Thyroid gland (tissue), 4 donors: Measurements from ENCODE around the gene FRA10AC1. TPM values are rescaled to one million over a fixed set of nuclear protein-coding genes. Genes with fewer than 3 reads are reported as not detected.

Source experiments
- DNase-seq, 2 donors: peaks; one replicate each; pipeline ENCODE4 v3.0.0-alpha.2; 2019
- H3K27ac ChIP-seq, 3 donors: fragments of 200-600 bp; sonication (generic); 1 replicate in 2 of 3; 2 replicates in 1 of 3; pipeline ENCODE4 v1.5.1; 2016 to 2019; ENCODE audit warnings: mild to moderate bottlenecking in 1 of 3, moderate library complexity in 1 of 3
- H3K27me3 ChIP-seq: fragments of 200-600 bp; sonication (generic); one replicate; pipeline ENCODE4 v1.5.1; 2019
- H3K36me3 ChIP-seq, 2 donors: fragments of 200-600 bp; sonication (generic); one replicate each; pipeline ENCODE4 v1.5.1; 2016 to 2019
- H3K4me1 ChIP-seq, 2 donors: fragments of 200-600 bp; sonication (generic); one replicate each; pipeline ENCODE4 v1.5.1; 2017 to 2019
- H3K4me3 ChIP-seq, 3 donors: fragments of 200-600 bp; sonication (generic); replicated peaks in 1 of 3; 1 replicate in 2 of 3; 2 replicates in 1 of 3; pipeline ENCODE4 v1.5.1; 2016; ENCODE audit warnings: mild to moderate bottlenecking in 1 of 3
- H3K9me3 ChIP-seq: fragments of 200-600 bp; sonication (generic); one replicate; pipeline ENCODE4 v1.5.1; 2017
- CTCF ChIP-seq, 6 experiments: fragments of 200-600 bp in 3 of 6; fragments of 450-650 bp in 3 of 6; sonication (generic) in 3 of 6; IDR thresholded peaks; one replicate each; pipeline ENCODE4 v1.5.1; 2016 to 2019; ENCODE audit warnings: antibody characterized with exemption in 6 of 6, mild to moderate bottlenecking in 2 of 6, inconsistent platforms in 1 of 6, moderate library complexity in 1 of 6
- POLR2A ChIP-seq, 2 donors: fragments of 450-650 bp; IDR thresholded peaks; one replicate each; pipeline ENCODE4 v1.6.1; 2017; ENCODE audit warnings: antibody characterized with exemption in 2 of 2, mild to moderate bottlenecking in 2 of 2, moderate library complexity in 1 of 2
- WGBS, 2 donors: methylation state at CpG; one replicate each; pipeline ENCODE4 v1.1.5; 2017; 5-methylcytosine and 5-hydroxymethylcytosine counted together
- intact Hi-C: fragments of 100-400 bp; cut with DNase I; formaldehyde crosslinking; loops from one replicate; pipeline ENCODE4 v1.15.1; 2023
- total RNA-seq, 4 donors: library from RNA; depleted of rRNA; stranded (reverse); fragments of >200 nt; gene quantifications; one replicate each; pipeline ENCODE4 v1.2.3, GENCODE V29; 2016

Gene FRA10AC1
- total RNA-seq, 4 donors from 2014 or later, result 18.6 to 293 (median 27.8) TPM

- no peak overlapping the region for H3K4me3 ChIP-seq
- no peaks in the 10 kb centered on the region for H3K9me3 ChIP-seq
- no peak overlapping the region for H3K27ac ChIP-seq
- intact Hi-C loops, result no loop called here
- no peak for DNase-seq
- H3K36me3 ChIP-seq, result no peaks in the 10 kb centered on the region
- no peaks in the 10 kb centered on the region for H3K27me3 ChIP-seq
- TF ChIP-seq CTCF (IDR thresholded peaks at IDR 0.05) (no peak), POLR2A (IDR thresholded peaks at IDR 0.05) (no peak)
- no peaks in the 10 kb centered on the region for H3K4me1 ChIP-seq
- WGBS, 2 donors, result 89 to 92% methylated on average over 1 of the region's 1 CpG
Measured at GRCh38 chr10:93652857-93653256, 49.5 kb downstream of the FRA10AC1 start.

DNA sequence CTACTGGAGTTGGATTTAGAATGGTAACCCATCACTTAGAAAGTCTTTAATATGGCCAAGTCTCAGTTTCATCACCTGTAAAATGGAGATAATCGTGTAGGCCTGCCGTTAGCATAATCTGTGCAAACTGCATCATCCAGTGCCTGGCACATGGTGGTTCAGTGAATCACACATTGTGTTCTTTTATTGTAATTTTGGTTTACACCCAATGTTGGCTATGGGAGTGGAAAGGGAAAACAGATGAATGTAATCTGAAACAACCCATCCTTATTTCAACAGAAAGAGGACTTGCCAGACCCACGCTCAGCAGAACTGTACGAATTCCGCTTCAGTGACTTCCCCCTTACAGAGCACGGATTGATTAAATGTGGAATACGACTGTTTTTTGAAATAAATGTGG, 62.6 kb downstream of the FRA10AC1 start:
- H3K4me1 ChIP-seq, result no peaks in the 10 kb centered on the region
- no peaks in the 10 kb centered on the region for H3K27me3 ChIP-seq
- 82 to 89% methylated on average over 7 of the region's 7 CpGs for WGBS, 2 donors
- H3K27ac ChIP-seq, result no peak overlapping the region
- H3K9me3 ChIP-seq, result no peaks in the 10 kb centered on the region
- intact Hi-C loops, result no loop called here
- no peak for DNase-seq
- TF ChIP-seq POLR2A (IDR thresholded peaks at IDR 0.05) (no peak), CTCF (IDR thresholded peaks at IDR 0.05) (no peak)
- no peak overlapping the region for H3K4me3 ChIP-seq
- H3K36me3 ChIP-seq, result no peaks in the 10 kb centered on the region

DNA sequence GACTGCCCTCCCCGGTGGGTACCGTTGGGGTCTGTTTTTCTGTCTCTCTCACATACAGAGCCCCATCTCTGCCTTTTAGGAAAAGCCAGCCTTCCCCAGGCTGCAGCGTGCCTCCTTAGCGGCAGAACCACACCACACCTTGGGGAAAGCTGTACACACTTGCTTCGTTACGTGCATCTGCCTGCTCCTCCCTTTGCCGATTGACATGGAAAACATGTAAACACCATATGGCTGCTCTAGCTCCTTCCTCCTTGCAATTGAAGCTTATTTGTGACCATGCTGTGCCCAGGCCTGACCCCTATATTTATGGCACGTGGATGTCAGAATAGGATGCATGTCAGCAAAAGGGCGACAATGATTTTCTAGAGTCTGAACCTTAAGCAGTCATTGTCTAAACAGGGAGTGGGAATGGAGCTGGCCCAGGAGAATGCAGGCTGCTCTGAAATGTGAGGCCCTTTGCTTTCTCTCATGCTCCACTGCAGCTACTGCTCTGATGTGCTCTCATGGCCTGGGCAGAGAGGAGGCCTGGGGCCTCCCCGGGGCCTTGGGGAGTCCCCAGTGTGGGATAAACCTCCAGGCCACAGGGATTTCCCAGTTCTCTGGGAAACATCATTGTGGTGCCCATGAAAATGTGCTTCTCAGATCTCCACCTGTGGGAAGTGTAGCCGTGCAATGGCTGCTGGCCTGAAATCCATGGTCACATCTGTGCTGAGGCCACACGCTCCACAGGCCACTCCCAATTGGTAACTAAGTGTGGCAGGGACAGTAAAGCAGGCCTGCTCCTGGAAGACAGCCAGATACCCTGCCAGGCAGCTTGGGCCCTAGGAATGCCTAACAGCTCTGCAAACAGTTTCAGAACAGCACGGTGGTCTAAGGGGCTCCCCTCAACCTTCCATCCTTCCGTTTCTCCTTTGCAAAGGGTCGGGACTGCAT, 71.5 kb downstream of the FRA10AC1 start:
- 74 to 76% methylated on average over 15 of the region's 15 CpGs for WGBS, 2 donors
- TF ChIP-seq POLR2A (IDR thresholded peaks at IDR 0.05) (no peak), CTCF (IDR thresholded peaks at IDR 0.05) (no peak)
- Histone ChIP-seq H3K27me3 (no peaks in the 10 kb centered on the region), H3K4me1 (no peaks in the 10 kb centered on the region), H3K9me3 (no peaks in the 10 kb centered on the region), H3K36me3 (no peaks in the 10 kb centered on the region), H3K27ac (no peak overlapping the region), H3K4me3 (no peak overlapping the region)
- intact Hi-C loops, result no loop called here
- no peak for DNase-seq

DNA sequence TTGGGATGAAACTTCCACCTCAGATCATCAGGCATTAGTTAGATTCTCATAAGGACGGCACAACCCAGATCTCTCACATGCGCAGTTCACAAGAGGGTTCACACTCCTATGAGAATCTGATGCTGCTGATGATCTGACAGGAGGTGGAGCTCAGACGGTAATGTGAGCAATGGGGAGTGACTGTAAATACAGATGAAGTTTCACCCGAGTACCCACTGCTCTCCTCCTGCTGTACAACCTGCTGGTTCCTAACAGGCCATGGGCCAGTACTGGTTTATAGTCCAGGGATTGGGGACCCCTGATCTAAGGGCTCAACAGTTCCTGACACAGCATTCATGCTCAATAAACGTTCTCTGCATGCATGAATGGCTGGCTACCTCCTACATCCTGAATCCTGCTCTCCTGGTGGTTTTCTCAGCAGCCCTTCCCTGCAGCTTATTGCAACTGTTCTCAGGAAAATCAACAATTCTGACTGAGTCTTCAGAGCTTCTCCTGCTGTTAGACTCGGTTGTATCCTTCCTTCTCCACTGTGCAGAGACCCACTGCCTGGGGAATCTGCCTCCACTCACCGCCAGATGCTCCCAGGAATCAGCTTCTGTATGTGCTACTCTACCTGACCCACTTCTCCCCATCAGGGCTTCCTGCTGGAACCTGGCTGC, 72.6 kb downstream of the FRA10AC1 start:
- Histone ChIP-seq H3K4me1 (no peaks in the 10 kb centered on the region), H3K27me3 (no peaks in the 10 kb centered on the region), H3K9me3 (no peaks in the 10 kb centered on the region), H3K27ac (no peak overlapping the region), H3K4me3 (no peak overlapping the region), H3K36me3 (no peaks in the 10 kb centered on the region)
- DNase-seq, result no peak
- WGBS, 2 donors, result 56 to 73% methylated on average over 5 to 7 of the region's 7 CpGs
- TF ChIP-seq POLR2A (IDR thresholded peaks at IDR 0.05) (no peak), CTCF (IDR thresholded peaks at IDR 0.05) (no peak)
- intact Hi-C loops, result no loop called here

DNA sequence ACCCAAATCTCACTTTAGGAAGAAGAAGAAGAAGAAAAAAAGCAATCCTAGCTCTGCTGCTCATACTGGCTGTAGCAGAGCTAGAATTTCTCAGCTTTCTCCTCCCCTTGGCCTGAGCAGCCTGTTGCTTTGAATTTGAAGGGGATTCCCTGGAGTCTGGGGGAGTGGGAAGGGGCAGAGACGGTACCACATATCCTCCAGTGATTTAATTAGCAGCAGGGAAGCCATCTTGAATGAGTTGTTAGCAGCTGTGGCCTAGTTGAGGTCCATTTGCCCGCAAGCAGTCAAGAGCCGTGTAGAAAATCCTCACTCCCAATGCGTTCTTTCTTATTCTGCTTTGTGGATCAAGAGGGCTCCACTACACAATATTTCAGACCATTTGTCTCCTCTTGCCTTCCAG, 73.5 kb downstream of the FRA10AC1 start:
- TF ChIP-seq POLR2A (IDR thresholded peaks at IDR 0.05) (no peak), CTCF (IDR thresholded peaks at IDR 0.05) (no peak)
- H3K4me1 ChIP-seq, result no peaks in the 10 kb centered on the region
- H3K27ac ChIP-seq, result no peak overlapping the region
- no peaks in the 10 kb centered on the region for H3K27me3 ChIP-seq
- H3K36me3 ChIP-seq, result no peaks in the 10 kb centered on the region
- H3K4me3 ChIP-seq, result no peak overlapping the region
- 83% methylated on average over 4 of the region's 4 CpGs for WGBS, 2 donors
- intact Hi-C loops, result no loop called here
- no peaks in the 10 kb centered on the region for H3K9me3 ChIP-seq
- DNase-seq, result no peak
